GM21825 (cell line): ENCODE data around the gene TCP1.
"Not testable (repeated sequence)": the region's sequence is repeated elsewhere in the genome, so short reads cannot be mapped to it uniquely, and the experiment has no call there.

Experiments
- ATAC-seq: cut with Tn5 transposase; IDR thresholded peaks from one replicate; pipeline ENCODE4 v1.9.1; 2021; ENCODE audit warnings: mild to moderate bottlenecking, moderate library complexity; ENCODE audit not compliant: unreplicated experiment

Gene TCP1

DNA sequence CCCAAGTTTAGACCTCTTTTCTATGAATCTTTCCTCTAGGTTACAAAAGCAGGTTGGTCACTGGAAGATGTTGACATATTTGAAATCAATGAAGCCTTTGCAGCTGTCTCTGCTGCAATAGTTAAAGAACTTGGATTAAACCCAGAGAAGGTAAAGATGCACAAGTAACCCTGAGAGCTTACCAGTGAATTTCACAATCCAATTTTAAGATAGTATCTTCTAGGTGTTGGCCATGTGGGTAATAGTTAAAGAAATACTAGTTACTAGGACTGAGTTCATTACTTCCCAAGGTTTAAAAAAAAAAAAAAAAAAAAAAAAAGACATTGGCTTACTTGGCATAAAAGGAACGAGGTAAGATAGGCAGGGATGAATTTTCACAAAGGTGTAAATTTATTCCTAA, 11.3 kb downstream of the TCP1 start:
- no peak for ATAC-seq

- ATAC-seq, result no peak
Observed at GRCh38 chr6:159777240-159777904, 12.0 kb downstream of the TCP1 start.

GRCh38 chr6:159772196-159772595, 17.2 kb downstream of the TCP1 start:
- ATAC-seq, result no peak

DNA sequence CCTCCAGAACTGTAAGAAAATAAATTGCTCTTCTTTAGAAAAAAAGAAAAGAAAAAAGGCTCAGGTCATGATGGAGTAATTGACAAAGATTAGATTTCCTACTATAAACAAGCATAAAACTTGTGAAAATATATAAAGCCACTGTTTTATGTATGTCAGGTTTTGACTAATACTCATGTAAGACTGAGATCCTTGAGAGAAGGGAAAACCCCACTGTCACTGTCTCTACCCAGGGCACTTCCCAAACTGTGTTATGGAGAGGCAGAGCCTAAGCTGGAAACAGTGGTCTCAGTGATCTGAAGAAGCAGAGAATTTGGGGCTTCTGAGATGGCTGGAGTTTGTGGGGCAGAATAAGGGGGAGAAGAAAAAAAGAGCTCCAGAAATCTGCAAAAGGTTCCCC, 19.9 kb downstream of the TCP1 start:
- ATAC-seq, result no peak

DNA sequence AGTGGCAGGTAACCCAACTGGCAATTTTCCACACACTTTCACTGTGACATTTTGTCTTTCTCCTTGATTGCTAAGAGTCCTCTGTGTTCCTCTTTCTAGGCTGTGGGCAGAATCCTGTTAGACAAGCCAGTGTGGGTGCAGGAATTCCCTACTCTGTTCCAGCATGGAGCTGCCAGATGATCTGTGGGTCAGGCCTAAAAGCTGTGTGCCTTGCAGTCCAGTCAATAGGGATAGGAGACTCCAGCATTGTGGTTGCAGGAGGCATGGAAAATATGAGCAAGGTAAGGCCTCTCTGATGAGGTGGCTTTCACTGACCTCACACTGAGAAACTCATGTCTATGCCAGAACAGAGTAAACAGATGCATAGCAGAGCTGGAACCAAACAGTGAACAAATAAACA, 22.5 kb downstream of the TCP1 start:
- no peak for ATAC-seq

DNA sequence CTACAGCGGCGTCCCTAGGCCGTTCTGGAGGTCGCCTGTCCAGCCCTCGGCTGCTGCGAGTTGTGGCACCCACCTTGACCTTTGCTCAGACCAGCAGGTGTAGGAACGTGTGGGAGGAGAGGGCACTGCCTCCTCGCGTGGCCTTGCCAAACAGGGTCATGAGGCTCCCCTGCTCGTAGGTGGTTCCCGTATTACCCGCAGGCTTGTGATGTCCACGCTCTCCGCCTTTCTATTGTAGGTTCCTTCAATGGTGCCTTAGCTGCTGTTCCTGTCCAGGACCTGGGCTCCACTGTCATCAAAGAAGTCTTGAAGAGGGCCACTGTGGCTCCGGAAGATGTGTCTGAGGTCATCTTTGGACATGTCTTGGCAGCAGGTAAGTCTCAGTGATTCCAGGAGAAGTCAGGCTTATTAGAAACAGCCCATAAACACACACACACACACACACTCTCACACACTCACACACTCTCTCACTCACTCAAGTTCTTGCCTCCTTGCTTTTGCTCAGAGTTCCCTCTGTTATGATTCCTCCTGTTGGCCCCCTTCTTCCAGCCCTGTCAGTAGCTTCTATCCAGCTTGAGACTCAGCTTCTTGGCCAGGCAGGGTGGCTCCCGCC, 26.6 kb downstream of the TCP1 start:
- peak; percentile 7 for ATAC-seq

DNA sequence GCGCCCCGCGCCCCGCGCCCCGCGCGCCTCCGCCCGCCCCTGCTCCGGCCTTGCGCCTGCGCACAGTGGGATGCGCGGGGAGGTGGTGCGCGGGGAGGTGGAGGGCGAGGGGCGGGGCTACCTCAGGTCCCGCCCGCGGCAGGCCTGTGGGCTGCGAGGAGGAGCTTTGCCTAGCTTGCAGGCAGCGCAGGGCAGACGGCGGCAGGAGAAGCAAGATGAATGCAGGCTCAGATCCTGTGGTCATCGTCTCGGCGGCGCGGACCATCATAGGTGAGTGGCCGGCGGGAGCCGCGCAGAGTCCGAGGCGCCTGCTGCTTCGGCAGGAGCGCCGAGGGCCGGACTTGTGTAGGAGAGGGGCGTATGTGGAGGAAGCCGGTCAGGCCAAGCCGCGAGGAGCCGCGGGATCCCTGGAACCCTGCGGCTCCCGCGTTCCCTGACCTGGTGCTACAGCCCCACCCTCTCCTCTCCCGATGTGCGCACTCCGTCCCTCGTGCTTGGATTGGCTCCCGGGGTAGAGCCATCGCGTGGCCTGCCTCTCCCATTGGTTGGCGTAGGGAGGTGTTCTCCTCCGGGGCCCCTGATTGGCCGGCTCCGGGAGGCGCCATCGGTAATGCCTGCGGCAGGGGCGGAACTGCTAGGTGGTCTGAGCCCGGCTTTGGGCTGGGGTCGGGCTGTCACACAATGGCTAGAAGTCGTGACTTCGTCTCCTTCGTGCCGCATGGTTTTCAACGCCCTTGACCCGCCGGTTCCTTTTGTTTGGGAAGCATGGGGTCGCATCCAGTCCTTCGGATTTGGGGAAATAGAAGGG, 27.3 kb downstream of the TCP1 start, which contains the start of gene ACAT2:
Gene ACAT2 (plus strand): TSS at position 173 of the 808 bp plus-strand sequence. CDS start 43 bp downstream, at position 216.
- ATAC-seq, result peak; percentile 94

DNA sequence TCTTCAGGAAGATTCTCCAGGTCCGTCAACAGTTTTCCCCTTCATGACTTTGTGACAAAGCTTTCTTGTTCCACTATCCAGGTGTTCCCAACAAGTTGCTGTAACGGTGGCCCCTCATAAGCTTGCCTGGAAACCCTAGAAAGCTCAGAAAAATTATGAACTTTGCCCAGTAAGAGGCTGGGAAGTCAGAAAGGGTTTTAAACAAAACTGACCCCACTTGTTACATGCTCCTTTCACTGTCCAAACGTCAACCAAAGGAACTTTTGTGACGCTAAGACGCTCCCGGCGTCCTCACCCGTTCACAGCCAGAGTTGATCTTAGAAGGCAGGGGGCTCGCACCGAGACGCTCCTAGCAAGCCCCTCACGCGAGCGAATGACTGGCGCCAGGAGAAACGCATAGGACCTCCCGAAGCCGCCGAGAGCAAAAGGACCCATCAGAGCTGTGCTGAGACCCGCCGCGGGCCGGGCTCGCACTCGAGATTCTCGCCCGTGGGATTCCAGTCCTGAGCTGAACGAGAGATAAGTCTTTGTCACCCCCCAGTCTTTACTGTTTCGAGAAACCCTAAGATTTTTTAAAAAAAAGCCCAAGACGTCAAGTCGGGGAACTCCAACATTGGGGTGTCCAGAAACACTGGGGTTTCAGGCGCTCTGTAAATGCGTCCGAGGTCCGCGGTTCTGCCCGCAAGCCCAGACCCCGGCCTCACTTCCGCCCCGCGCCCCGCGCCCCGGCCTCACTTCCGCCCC, 28.1 kb downstream of the TCP1 start:
- peak; percentile 1 for ATAC-seq

- ATAC-seq, result no peak
Observed at GRCh38 chr6:159760602-159761057, 28.8 kb downstream of the TCP1 start.

DNA sequence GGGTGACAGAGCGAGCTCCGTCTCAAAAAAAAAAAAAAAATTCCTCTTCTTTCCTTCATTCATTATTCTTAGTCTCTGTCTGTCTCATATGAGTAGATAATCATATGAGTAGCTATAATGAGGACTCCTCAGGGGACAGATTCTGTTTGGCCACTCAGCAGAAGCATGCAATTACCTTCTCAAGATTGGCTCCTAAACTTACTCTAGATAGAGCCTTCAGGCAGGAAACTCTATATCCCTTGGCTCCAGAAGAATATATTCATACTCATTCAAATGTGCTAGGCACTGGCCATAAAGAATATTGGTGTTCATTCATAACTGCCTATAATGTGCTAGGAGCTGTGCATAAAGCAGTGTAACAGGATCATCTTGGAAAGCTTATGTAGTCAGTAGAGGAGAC, 29.8 kb downstream of the TCP1 start:
- ATAC-seq, result no peak

DNA sequence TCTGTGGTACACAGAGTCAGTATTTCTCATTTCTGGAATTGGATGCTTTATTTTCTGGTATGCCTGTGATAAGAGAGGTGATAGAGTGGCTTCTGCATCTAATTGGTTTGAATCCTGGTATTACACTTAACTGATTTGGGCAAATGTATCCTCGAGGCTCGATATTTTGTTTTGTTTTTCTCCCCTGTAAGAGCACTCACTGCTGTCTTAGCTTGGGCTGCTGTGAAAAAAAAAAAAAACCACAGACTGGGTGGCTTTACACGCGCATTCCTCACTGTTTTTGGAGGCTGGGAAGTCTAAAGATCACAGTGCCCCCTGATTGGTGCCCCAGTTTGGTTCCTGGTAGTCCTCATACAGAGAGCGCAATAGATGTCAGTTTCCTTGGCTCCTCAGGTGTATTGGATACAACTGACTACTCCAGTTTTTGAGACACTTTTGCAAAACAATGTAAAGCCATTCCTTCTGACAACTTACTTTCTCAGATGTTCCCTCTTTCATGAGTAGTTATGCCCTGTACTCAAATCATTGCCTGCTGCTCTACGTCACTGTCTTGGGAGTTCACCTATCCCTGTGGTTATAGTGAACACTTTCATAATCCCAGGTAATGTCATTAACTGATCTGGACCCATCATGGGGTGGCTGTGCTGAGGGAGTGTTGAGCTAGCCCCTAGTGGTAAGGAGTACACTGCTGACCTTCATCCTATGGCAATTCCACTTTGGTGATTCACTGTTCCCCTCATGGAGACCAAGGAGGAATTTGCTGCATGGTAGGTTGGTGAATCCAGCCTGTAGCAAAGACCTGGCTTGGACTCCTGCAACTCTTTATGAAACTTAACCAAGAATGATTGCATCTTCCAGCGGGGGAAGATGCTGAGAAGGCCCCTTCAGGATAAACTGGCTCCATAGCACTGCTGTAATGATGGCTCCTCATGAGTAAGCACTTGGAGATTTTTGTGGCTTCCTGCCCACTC, 31.1 kb downstream of the TCP1 start:
- no peak for ATAC-seq

DNA sequence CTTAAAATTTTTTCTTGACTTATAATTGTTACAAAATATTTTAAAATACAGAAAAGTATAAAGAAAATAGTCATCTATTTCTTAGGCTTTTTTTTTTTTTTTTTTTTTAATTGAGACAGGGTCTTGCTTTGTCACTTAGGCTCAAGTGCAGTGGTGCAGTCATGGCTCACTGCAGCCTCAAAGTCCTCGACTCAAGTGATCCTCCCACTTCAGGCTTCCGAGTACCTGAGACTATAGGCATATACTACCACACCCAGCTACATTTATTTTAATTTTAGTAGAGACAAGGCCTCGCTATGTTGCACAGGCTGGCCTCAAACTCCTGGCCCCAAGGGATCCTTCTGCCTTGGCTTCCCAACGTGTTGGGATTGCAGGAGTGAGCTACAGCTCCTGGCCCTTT, 32.9 kb downstream of the TCP1 start:
- ATAC-seq, result no peak

- ATAC-seq, result no peak
Observed at GRCh38 chr6:159754959-159755914, 34.2 kb downstream of the TCP1 start.

DNA sequence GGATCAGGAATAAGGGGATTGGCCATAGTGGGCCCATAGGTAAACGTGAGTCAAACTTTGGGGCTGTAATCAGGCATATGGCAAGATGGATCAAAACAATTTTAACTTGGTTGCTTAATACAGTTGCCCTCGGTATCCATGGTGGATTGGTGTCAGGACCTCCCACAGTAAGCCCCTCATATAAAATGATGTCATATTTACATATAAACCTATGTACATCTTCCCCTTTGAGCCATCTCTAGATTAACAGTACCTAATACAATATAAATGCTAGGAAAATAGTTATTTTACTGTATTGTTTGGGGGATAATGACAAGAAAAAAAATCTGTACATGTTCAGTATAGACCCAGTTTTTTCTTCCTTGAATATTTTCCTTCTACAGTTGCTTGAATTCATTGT, 35.0 kb downstream of the TCP1 start:
- no peak for ATAC-seq

GRCh38 chr6:159753081-159753872, 36.1 kb downstream of the TCP1 start:
- ATAC-seq, result no peak

GRCh38 chr6:159751448-159751847, 38.0 kb downstream of the TCP1 start:
- no peak for ATAC-seq

DNA sequence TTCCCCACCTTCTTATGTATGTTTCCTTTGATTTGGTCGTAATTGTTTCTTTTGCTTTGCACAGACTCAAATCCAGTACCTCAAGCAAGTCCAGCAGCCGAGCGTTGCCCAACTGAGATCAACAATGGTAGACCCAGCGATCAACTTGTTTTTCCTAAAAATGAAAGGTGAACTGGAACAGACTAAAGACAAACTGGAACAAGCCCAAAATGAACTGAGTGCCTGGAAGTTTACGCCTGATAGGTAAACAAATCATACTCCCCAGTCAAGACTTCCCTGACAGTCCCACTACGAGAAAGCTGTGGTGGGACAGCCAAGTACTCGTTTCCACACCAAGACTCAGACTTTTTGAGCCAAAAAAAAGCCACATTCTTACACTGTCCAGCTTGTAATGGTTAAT, 41.3 kb downstream of the TCP1 start:
- ATAC-seq, result not testable (repeated sequence)

GRCh38 chr6:159746759-159747158, 42.6 kb downstream of the TCP1 start:
- no peak for ATAC-seq
